Mucosa of rectum (tissue), 2 donors: ENCODE data around the gene PHKG2.

Experiments used
- H3K27ac ChIP-seq, 2 donors: one replicate each; pipeline ENCODE4 v1.7.0; 2013; ENCODE audit warnings: inconsistent platforms in 2 of 2, low read depth in 2 of 2, low read length in 2 of 2
- H3K27me3 ChIP-seq, 2 donors: one replicate each; pipeline ENCODE4 v1.7.0; 2013; ENCODE audit warnings: low read length in 2 of 2; ENCODE audit not compliant: control insufficient read depth in 2 of 2, insufficient read depth in 2 of 2
- H3K36me3 ChIP-seq, 2 donors: one replicate each; pipeline ENCODE4 v1.7.0; 2013; ENCODE audit warnings: low read length in 2 of 2; ENCODE audit not compliant: control insufficient read depth in 2 of 2, insufficient read depth in 2 of 2
- H3K4me1 ChIP-seq, 2 donors: one replicate each; pipeline ENCODE4 v1.7.0; 2013; ENCODE audit warnings: low read length in 2 of 2, mild to moderate bottlenecking in 1 of 2; ENCODE audit not compliant: control insufficient read depth in 2 of 2, insufficient read depth in 2 of 2
- H3K4me3 ChIP-seq, 2 donors: one replicate each; pipeline ENCODE4 v1.7.0; 2013; ENCODE audit warnings: low read length in 2 of 2
- H3K9ac ChIP-seq, 2 donors: one replicate each; pipeline ENCODE4 v1.7.0; 2013; ENCODE audit warnings: low read length in 2 of 2, low read depth in 1 of 2, mild to moderate bottlenecking in 1 of 2
- H3K9me3 ChIP-seq, 2 donors: one replicate each; pipeline ENCODE4 v1.7.0; 2013; ENCODE audit warnings: low read length in 2 of 2; ENCODE audit not compliant: control insufficient read depth in 2 of 2
- donor health status: healthy.
- donor health status: Normal muscosa, but diverticular disease.

The PHKG2 gene

DNA sequence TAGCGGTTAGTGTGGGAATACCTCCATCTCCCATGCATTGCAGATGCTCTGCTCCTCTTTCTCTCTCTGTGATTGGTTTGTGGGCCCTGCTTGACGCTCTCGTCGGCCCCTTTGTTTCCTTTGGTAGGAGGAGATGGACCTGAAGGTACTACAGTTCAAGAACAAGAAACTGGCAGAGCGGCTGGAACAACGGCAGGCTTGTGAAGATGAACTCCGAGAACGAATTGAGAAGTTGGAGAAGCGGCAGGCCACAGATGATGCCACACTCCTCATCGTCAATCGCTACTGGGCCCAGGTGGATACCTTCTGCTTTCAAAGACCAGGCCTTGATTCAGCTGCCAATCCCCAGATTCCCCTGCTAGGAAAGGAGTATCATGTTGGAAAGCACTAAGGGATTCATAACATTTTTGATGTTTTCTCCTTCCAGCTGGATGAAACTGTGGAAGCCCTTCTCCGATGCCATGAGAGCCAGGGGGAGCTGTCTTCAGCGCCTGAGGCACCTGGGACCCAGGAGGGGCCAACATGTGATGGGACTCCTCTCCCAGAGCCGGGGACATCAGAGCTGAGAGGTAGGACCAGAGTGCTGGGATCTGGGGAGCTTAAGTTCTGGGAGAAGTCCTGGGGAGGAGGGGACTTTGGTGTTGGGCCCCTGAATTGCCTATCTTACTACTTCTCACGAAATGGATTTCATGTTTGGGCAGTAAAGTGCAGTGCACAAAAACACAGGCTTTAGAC, 14.9 kb downstream of the PHKG2 start:
- Histone ChIP-seq H3K27ac (no peak overlapping the region), H3K36me3 (peaks cover 45 to 47% of the 10 kb centered on the region in 2 donors), H3K9me3 (no peaks in the 10 kb centered on the region), H3K9ac (peak overlapping the region; percentile 79 to 97), H3K27me3 (no peaks in the 10 kb centered on the region), H3K4me1 (peaks cover 24 to 26% of the 10 kb centered on the region in 2 donors), H3K4me3 (peak overlapping the region; percentile 84 to 99)

DNA sequence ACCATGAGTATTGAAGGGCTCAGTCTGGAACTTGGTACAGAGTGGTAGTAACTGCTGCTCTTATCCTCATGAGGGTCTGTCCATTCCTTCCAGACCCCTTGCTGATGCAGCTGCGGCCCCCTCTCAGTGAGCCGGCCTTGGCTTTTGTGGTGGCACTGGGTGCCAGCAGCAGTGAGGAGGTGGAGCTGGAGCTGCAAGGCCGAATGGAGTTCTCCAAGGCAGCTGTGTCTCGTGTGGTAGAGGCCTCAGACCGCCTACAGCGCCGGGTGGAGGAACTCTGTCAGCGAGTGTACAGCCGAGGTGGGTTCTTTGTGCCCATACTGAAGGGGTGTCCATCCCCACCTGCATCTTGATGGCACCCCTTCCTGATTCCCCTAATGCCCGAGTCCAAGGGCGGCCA, 15.9 kb downstream of the PHKG2 start:
- H3K9me3 ChIP-seq, result no peaks in the 10 kb centered on the region
- H3K4me1 ChIP-seq, result peaks cover 24 to 26% of the 10 kb centered on the region in 2 donors
- H3K36me3 ChIP-seq, result peaks cover 54 to 57% of the 10 kb centered on the region in 2 donors
- H3K27me3 ChIP-seq, result no peaks in the 10 kb centered on the region
- no peak overlapping the region for H3K4me3 ChIP-seq
- no peak overlapping the region for H3K9ac ChIP-seq
- no peak overlapping the region for H3K27ac ChIP-seq

DNA sequence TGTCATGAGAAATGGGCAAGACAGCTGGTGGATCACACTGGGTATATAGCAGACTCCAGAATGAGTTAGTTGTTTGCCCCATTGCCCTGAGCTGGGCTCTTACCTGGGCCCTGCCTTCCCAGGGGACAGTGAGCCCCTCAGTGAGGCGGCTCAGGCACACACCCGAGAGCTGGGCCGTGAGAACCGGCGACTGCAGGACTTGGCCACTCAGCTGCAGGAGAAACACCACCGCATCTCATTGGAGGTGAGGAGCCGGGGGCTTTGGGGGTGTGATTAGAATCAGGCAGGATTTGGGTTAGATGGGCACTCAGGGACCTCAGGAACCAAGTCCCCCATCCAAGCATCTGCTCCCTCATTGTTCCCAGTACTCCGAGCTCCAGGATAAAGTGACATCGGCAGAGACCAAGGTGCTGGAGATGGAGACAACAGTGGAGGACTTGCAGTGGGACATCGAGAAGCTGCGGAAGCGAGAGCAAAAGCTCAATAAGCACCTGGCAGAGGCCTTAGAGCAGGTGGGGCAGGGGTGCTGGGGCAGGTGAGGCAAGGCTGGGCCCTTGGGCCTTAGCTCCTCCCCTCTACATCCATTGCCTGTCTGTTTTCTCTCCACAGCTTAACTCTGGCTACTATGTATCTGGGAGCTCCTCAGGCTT, 16.7 kb downstream of the PHKG2 start:
- no peak overlapping the region for H3K9ac ChIP-seq
- no peak overlapping the region for H3K27ac ChIP-seq
- H3K9me3 ChIP-seq, result no peaks in the 10 kb centered on the region
- H3K4me1 ChIP-seq, result peaks cover 24 to 26% of the 10 kb centered on the region in 2 donors
- H3K27me3 ChIP-seq, result no peaks in the 10 kb centered on the region
- peaks cover 61 to 65% of the 10 kb centered on the region in 2 donors for H3K36me3 ChIP-seq
- H3K4me3 ChIP-seq, result no peak overlapping the region

DNA sequence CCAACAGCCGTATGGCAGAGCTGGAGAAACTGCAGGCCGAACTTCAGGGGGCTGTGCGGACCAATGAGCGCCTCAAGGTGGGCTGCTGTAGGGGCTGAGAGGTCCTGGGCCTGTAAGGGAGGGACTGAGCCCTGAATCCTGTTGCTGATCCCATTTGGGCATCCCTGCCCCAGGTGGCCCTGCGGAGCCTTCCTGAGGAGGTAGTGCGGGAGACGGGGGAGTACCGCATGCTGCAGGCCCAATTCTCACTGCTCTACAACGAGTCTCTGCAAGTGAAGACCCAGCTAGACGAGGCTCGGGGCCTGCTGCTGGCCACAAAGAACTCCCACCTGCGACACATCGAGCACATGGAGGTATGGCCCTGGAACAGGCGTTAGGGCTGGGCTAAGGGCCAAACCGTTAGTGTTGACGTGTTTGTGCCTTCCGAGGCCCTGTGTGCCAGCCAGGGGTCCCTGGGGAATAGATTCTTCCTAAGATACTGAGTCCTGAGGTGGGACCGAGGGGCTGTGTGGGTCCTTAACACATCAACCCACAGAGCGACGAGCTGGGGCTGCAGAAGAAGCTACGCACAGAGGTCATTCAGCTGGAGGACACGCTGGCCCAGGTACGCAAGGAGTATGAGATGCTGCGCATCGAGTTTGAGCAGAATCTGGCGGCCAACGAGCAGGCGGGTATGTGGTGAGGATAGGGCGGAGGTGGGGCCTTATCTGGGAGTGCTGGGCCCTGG, 18.1 kb downstream of the PHKG2 start:
- Histone ChIP-seq H3K36me3 (peaks cover 66 to 75% of the 10 kb centered on the region in 2 donors), H3K27me3 (no peaks in the 10 kb centered on the region), H3K4me3 (no peak overlapping the region), H3K4me1 (peaks cover 13 to 18% of the 10 kb centered on the region in 2 donors), H3K9me3 (no peaks in the 10 kb centered on the region), H3K9ac (no peak overlapping the region), H3K27ac (no peak overlapping the region)

DNA sequence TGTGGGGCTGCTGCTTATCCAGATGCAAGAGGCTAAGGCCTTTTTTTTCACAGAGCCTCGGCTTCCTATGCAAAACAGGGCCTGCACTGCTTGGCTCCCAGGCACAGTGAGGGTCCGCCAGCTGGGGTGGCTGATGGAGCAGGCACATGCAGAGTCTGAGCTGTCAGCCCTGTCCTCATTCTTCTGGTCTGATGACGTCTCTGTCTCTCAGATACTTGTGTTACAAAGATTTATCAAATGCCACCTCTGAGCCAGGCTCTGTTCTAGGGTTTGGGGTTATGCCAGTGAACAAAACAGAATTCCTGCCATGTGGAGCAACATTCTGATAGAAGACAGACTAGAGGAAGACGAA, 18.7 kb downstream of the PHKG2 start:
- H3K27me3 ChIP-seq, result no peaks in the 10 kb centered on the region
- H3K36me3 ChIP-seq, result peaks cover 71 to 81% of the 10 kb centered on the region in 2 donors
- H3K4me1 ChIP-seq, result peaks cover 11 to 13% of the 10 kb centered on the region in 2 donors
- no peak overlapping the region for H3K4me3 ChIP-seq
- H3K27ac ChIP-seq, result no peak overlapping the region
- no peaks in the 10 kb centered on the region for H3K9me3 ChIP-seq
- no peak overlapping the region for H3K9ac ChIP-seq

DNA sequence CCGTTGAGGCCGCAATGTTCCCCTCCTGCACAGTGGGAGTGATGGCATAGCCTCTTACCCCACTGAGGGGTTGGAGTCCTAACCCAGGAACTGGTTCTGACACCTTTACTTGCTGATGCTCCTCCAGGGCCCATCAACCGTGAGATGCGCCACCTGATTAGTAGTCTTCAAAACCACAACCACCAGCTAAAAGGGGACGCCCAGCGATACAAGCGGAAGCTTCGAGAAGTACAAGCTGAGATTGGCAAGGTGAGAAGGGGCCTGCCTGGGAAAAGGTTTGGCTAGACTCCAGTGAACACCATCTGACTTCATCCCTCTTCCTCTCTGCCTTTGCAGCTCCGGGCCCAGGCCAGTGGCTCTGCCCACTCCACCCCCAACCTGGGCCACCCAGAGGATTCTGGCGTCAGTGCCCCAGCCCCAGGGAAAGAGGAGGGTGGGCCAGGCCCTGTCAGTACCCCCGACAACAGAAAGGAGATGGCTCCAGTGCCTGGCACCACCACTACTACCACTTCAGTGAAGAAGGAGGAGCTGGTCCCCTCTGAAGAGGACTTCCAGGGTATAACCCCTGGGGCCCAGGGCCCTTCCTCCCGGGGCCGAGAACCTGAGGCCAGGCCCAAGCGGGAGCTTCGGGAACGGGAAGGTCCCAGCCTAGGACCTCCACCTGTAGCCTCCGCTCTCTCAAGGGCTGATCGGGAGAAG, 19.7 kb downstream of the PHKG2 start:
- H3K27ac ChIP-seq, result no peak overlapping the region
- no peaks in the 10 kb centered on the region for H3K9me3 ChIP-seq
- peaks cover 81 to 91% of the 10 kb centered on the region in 2 donors for H3K36me3 ChIP-seq

DNA sequence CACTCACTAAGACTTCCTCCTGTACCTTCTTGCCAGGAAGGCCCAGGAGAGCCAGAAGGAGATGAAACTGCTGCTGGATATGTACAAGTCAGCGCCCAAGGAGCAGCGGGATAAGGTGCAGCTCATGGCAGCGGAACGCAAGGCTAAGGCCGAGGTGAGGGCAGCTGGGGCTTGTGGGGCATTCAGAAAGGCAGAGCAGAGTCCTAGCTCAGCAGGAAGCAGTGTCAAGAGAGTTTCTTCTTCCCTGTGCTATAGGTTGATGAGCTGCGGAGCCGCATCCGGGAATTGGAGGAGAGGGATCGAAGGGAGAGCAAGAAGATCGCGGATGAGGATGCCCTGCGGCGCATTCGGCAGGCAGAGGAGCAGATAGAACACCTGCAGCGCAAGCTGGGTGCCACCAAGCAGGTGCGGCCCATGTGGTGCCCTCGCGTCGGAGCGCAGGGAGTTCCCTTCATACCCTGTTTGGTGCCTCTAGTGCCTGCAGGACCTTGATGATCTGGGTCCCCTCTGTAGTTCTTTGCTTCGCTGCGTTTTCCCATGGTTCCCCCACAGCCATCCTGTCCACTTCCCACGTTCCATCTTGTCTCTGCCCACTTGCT, 20.5 kb downstream of the PHKG2 start:
- Histone ChIP-seq H3K9me3 (no peaks in the 10 kb centered on the region), H3K27ac (no peak overlapping the region), H3K4me3 (no peak overlapping the region), H3K9ac (no peak overlapping the region), H3K27me3 (no peaks in the 10 kb centered on the region), H3K4me1 (peaks cover 0 to under 1% of the 10 kb centered on the region in 2 donors), H3K36me3 (peaks cover 83 to 92% of the 10 kb centered on the region in 2 donors)

More for the DNA sequence above, 19.7 kb downstream of the PHKG2 start:
- H3K4me3 ChIP-seq, result no peak overlapping the region
- H3K9ac ChIP-seq, result no peak overlapping the region
- peaks cover 6 to 8% of the 10 kb centered on the region in 2 donors for H3K4me1 ChIP-seq
- no peaks in the 10 kb centered on the region for H3K27me3 ChIP-seq

DNA sequence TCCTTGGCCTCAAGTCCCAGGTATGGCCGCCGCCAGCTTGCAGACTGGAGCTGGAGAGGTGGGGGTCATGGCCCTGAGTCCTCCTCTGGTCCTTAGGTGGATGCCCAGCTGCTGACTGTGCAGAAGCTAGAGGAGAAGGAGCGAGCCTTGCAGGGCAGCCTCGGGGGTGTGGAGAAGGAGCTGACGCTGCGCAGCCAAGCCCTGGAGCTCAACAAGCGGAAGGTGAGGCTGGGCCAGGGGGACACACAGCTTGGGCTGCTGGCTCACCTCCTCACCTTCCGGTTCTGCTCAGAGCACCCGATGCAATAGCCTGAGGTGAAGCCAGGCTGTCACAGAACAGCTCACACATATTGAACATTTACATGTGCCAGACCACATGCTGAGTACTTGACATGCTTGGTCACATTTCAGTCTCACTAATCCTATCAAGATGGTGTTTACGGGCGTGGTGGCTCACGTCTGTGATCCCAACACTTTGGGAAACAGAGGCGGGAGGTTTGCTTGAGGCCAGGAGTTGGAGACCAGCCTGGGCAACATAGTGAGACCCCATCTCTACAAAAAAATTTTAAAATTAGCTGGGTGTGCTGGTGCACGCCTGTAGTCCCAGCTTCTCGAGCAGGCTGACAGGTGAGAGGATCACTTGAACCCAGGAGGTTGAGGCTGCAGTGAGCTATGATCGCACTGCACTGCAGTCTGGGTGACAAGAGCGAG, 21.3 kb downstream of the PHKG2 start:
- Histone ChIP-seq H3K9ac (no peak overlapping the region), H3K4me3 (no peak overlapping the region), H3K27ac (no peak overlapping the region), H3K36me3 (peaks cover 83 to 90% of the 10 kb centered on the region in 2 donors), H3K9me3 (no peaks in the 10 kb centered on the region), H3K27me3 (no peaks in the 10 kb centered on the region), H3K4me1 (no peaks in the 10 kb centered on the region)

DNA sequence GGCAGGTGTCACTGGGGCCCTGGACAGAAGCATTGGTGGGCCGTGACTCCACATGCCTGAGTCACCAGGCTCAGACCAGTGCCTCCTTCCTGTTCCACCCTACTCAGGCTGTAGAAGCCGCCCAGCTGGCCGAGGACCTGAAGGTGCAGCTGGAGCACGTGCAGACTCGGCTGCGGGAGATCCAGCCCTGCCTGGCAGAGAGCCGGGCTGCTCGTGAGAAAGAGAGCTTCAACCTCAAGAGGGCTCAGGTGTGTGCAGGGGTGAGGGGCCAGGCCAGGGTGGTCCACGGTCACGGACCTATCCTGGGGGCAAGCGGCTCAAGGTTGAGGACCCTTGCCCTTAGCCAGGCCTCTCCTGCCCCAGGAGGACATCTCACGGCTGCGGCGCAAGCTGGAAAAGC, 23.5 kb downstream of the PHKG2 start:
- Histone ChIP-seq H3K9ac (no peak overlapping the region), H3K9me3 (no peaks in the 10 kb centered on the region), H3K4me1 (peaks cover 7 to 8% of the 10 kb centered on the region in 2 donors), H3K4me3 (no peak overlapping the region), H3K36me3 (peaks cover 61 to 71% of the 10 kb centered on the region in 2 donors), H3K27ac (no peak overlapping the region), H3K27me3 (no peaks in the 10 kb centered on the region)
